ENCODE results near the gene NACA. TPM values are rescaled to one million over a fixed set of nuclear protein-coding genes. Genes with fewer than 3 reads are reported as not detected.

The NACA gene
- total and polyA plus RNA-seq, 12 donors = 757 to 1,809 (median 1,236) TPM

DNA sequence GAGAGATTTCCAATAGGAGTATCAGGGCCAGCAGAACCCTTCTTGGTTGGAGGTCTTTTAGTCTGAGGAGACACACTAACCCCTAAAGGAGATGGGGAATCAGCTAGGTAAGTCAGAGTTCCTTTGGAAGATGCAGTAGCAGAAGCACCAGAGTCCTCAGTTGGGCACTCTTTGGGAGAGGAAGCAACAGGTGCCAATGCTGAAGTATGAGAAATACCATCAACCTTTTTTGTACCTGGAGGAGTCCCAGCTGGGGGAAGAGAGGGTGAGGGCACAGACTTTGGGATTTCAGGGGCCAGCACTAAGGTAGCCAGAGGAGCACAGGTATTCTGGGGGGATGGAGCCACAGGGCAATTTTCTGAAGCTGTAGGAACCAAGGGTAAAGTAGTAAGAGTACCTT is 6.0 kb downstream of the NACA start:
- Histone ChIP-seq H3K9me3 (replicated peaks in 1 of 3) (no peaks in the 10 kb centered on the region), H3K4me1 (replicated peaks in 1 of 2) (peaks cover 30 to 69% of the 10 kb centered on the region in 2 donors), H3K27me3 (no peaks in the 10 kb centered on the region), H3K4me3 (no peak overlapping the region), H3K27ac (no peak overlapping the region), H3K36me3 (replicated peaks in 1 of 2) (peaks cover 0 to 32% of the 10 kb centered on the region in 2 donors)
- DNase-seq = no peak
- intact Hi-C loops (cut with DNase I) = no loop called here
- TF ChIP-seq, protein P1, sequence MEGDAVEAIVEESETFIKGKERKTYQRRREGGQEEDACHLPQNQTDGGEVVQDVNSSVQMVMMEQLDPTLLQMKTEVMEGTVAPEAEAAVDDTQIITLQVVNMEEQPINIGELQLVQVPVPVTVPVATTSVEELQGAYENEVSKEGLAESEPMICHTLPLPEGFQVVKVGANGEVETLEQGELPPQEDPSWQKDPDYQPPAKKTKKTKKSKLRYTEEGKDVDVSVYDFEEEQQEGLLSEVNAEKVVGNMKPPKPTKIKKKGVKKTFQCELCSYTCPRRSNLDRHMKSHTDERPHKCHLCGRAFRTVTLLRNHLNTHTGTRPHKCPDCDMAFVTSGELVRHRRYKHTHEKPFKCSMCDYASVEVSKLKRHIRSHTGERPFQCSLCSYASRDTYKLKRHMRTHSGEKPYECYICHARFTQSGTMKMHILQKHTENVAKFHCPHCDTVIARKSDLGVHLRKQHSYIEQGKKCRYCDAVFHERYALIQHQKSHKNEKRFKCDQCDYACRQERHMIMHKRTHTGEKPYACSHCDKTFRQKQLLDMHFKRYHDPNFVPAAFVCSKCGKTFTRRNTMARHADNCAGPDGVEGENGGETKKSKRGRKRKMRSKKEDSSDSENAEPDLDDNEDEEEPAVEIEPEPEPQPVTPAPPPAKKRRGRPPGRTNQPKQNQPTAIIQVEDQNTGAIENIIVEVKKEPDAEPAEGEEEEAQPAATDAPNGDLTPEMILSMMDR (IDR thresholded peaks at IDR 0.05) = no peak
- TF ChIP-seq POLR2A (IDR thresholded peaks at IDR 0.05) = no peak

DNA sequence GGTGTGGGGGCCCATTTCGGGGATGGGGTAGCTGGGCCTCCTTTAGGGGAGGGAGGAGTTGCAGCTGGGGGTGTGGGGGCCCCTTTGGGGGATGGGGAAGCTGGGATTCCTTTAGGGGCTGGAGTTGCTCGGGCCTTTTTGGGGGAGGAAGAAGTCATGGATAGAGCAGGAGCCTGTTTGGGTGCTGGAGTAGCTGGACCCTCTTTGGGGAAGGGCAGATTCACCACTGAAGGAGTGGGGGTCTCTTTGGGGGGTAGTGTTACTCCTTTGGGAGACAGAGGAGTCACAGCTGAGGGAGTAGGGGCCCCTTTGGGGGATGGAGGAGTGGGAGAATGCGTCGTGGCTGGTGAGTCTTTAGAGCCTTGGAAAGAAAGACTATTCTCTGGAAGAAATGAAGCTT is 6.5 kb downstream of the NACA start:
- Histone ChIP-seq H3K9me3 (replicated peaks in 1 of 3) (no peaks in the 10 kb centered on the region), H3K27me3 (no peaks in the 10 kb centered on the region), H3K4me3 (no peak overlapping the region), H3K27ac (peak overlapping the region in 1 of 5 donors; percentile 2), H3K4me1 (replicated peaks in 1 of 2) (peaks cover 28 to 68% of the 10 kb centered on the region in 2 donors), H3K36me3 (replicated peaks in 1 of 2) (peaks cover 0 to 36% of the 10 kb centered on the region in 2 donors)
- intact Hi-C loops (cut with DNase I) = no loop called here
- TF ChIP-seq, protein P1 (IDR thresholded peaks at IDR 0.05) = no peak
- no peak for TF ChIP-seq POLR2A (IDR thresholded peaks at IDR 0.05)
- peak in 1 of 7 donors; percentile 30 for DNase-seq
- WGBS, 4 donors = 60 to 73% (median 64%) methylated on average over 4 of the region's 4 CpGs

DNA sequence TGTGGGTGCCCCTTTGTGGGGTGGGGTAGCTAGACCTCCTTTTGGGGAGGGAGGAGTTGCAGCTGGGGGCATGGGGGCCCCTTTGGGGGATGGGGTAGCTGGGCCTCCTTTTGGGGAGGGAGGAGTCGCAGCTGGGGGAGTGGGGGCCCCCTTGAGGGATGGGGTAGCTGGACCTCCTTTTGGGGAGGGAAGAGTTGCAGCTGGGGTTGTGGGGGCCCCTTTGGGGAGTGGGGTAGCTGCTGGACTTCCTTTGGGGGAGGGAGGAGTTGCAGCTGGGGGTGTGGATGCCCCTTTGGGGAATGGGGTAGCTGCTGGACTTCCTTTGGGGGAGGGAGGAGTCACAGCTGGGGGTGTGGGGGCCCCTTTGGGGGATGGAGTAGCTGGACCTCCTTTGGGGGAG is 7.0 kb downstream of the NACA start:
- no peaks in the 10 kb centered on the region for H3K9me3 ChIP-seq (replicated peaks in 1 of 3)
- H3K4me1 ChIP-seq (replicated peaks in 1 of 2) = peaks cover 23 to 63% of the 10 kb centered on the region in 2 donors
- intact Hi-C loops (cut with DNase I) = no loop called here
- no peaks in the 10 kb centered on the region for H3K27me3 ChIP-seq
- TF ChIP-seq, protein P1 (IDR thresholded peaks at IDR 0.05) = no peak
- TF ChIP-seq POLR2A (IDR thresholded peaks at IDR 0.05) = no peak
- peak overlapping the region in 1 of 5 donors; percentile 2 for H3K27ac ChIP-seq
- no peak overlapping the region for H3K4me3 ChIP-seq
- DNase-seq = peak in 1 of 7 donors; percentile 13
- peaks cover 0 to 41% of the 10 kb centered on the region in 2 donors for H3K36me3 ChIP-seq (replicated peaks in 1 of 2)
- 80 to 100% (median 92%) methylated on average over 1 of the region's 1 CpG; no CpG with 5 or more reads in 1 of the 4 donors for WGBS, 4 donors

DNA sequence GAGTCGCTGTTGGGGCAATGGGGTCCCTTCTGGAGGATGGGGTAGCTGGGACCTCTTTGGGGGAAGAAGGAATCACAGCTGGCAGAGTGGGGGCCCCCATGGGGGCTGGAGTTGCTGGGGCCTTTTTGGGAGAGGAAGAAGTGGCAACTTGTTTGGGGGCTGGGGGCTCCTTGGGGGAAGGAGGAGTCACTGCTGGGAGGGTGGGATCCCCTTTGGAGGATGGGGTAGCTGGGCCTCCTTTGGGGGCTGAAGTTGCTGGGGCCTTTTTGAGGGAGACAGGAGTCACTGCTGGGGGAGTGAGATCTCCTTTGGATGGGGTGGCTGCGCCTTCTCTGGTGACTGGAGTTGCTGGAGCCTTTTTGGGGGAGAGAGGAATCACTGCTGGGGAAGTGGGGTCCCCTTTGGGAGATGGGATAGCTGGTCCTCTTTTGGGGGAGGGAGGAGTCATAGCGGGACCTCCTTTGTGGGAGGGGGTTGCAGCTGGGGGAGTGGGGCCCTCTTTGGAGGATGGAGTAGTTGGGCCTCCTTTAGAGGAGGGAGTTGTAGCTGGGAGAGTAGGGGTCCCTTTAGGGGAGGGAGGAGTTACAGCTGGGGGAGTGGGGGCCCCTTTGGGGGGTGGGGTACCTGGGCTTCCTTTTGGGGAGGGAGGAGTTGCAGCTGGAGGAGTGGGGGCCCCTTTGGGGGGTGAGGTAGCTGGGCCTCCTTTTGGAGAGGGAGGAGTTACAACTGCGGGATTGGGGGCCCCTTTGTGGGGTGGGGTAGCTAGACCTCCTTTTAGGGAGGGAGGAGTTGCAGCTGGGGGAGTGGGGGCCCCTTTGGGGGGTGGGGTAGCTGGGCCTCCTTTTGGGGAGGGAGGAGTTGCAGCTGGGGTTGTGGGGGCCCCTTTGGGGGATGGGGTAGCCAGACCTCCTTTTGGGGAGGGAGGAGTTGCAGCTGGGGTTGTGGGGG is 7.9 kb downstream of the NACA start:
- DNase-seq = peak in 2 of 7 donors; percentile 9 to 23
- Histone ChIP-seq H3K36me3 (replicated peaks in 1 of 2) (peaks cover 0 to 51% of the 10 kb centered on the region in 2 donors), H3K27ac (no peak overlapping the region), H3K4me3 (no peak overlapping the region), H3K4me1 (replicated peaks in 1 of 2) (peaks cover 14 to 54% of the 10 kb centered on the region in 2 donors), H3K9me3 (replicated peaks in 1 of 3) (no peaks in the 10 kb centered on the region), H3K27me3 (no peaks in the 10 kb centered on the region)
- no peak for TF ChIP-seq POLR2A (IDR thresholded peaks at IDR 0.05)
- TF ChIP-seq, protein P1 (IDR thresholded peaks at IDR 0.05) = no peak
- intact Hi-C loops (cut with DNase I) = no loop called here
- WGBS, 4 donors = 79 to 85% (median 82%) methylated on average over 3 to 4 of the region's 4 CpGs
